Esophagus squamous epithelium (tissue), 5 donors: ENCODE results near the gene MCC. TPM values are rescaled to one million over a fixed set of nuclear protein-coding genes. Genes with fewer than 3 reads are reported as not detected.

Experiments
- DNase-seq: peaks from one replicate; lab custom pipeline; 2025; lab: John Stamatoyannopoulos, UW
- H3K27ac ChIP-seq, 4 donors: fragments of 200-600 bp; sonication (generic); one replicate each; pipeline ENCODE4 v1.5.1; 2016 to 2019; ENCODE audit warnings: mild to moderate bottlenecking in 1 of 4
- H3K27me3 ChIP-seq, 4 donors: fragments of 200-600 bp; sonication (generic); 1 replicate in 3 of 4; 2 replicates in 1 of 4; pipeline versions ENCODE4 v1.5.1 to v1.6.0; 2017 to 2021; ENCODE audit warnings: antibody characterized with exemption in 1 of 4
- H3K36me3 ChIP-seq, 3 donors: fragments of 200-600 bp; sonication (generic); one replicate each; pipeline ENCODE4 v1.5.1; 2016 to 2019
- H3K4me1 ChIP-seq, 3 donors: fragments of 200-600 bp; sonication (generic); one replicate each; pipeline ENCODE4 v1.5.1; 2017 to 2019
- H3K4me3 ChIP-seq, 4 donors: fragments of 200-600 bp; sonication (generic); 1 replicate in 3 of 4; 2 replicates in 1 of 4; pipeline ENCODE4 v1.5.1; 2016 to 2019; ENCODE audit warnings: mild to moderate bottlenecking in 2 of 4, moderate library complexity in 1 of 4
- H3K9me3 ChIP-seq, 3 donors: fragments of 200-600 bp; sonication (generic); one replicate each; pipeline ENCODE4 v1.5.1; 2016 to 2019
- POLR2A ChIP-seq, 4 donors: fragments of 450-650 bp; IDR thresholded peaks; one replicate each; pipeline ENCODE4 v1.6.1; 2017; ENCODE audit warnings: antibody characterized with exemption in 4 of 4, mild to moderate bottlenecking in 4 of 4, moderate library complexity in 3 of 4
- WGBS, 2 donors: methylation state at CpG; one replicate each; pipeline ENCODE4 v1.1.5; 2018; 5-methylcytosine and 5-hydroxymethylcytosine counted together
- intact Hi-C: fragments of 100-400 bp; cut with DNase I; formaldehyde crosslinking; loops from one replicate; pipeline ENCODE4 v1.15.0; 2022
- total RNA-seq, 4 donors: library from RNA; depleted of rRNA; stranded (reverse); fragments of >200 nt; gene quantifications; one replicate each; pipeline ENCODE4 v1.1.0, GENCODE V29; 2016
- TF ChIP-seq, protein P1 (sequence below), 6 experiments: fragments of 450-650 bp in 4 of 6; fragments of 200-600 bp in 2 of 6; sonication (generic) in 2 of 6; IDR thresholded peaks; one replicate each; pipeline ENCODE4 v1.5.1; 2016 to 2019; ENCODE audit warnings: antibody characterized with exemption in 6 of 6, mild to moderate bottlenecking in 4 of 6, moderate library complexity in 4 of 6
- donor health status: DM: yes; HTN: yes; CAD: no.

Gene MCC
- total RNA-seq, 4 donors from 2014 or later = 41.6 to 45.4 (median 43.4) TPM

- TF ChIP-seq, protein P1, sequence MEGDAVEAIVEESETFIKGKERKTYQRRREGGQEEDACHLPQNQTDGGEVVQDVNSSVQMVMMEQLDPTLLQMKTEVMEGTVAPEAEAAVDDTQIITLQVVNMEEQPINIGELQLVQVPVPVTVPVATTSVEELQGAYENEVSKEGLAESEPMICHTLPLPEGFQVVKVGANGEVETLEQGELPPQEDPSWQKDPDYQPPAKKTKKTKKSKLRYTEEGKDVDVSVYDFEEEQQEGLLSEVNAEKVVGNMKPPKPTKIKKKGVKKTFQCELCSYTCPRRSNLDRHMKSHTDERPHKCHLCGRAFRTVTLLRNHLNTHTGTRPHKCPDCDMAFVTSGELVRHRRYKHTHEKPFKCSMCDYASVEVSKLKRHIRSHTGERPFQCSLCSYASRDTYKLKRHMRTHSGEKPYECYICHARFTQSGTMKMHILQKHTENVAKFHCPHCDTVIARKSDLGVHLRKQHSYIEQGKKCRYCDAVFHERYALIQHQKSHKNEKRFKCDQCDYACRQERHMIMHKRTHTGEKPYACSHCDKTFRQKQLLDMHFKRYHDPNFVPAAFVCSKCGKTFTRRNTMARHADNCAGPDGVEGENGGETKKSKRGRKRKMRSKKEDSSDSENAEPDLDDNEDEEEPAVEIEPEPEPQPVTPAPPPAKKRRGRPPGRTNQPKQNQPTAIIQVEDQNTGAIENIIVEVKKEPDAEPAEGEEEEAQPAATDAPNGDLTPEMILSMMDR (IDR thresholded peaks at IDR 0.05) = no peak
- no peak for TF ChIP-seq POLR2A (IDR thresholded peaks at IDR 0.05)
- no peaks in the 10 kb centered on the region for H3K36me3 ChIP-seq
- 77 to 91% methylated on average over 4 of the region's 4 CpGs for WGBS, 2 donors
- no peak overlapping the region for H3K27ac ChIP-seq
- peaks cover 0 to 6% (median 0%) of the 10 kb centered on the region in 3 donors for H3K4me1 ChIP-seq
- intact Hi-C loops = no loop called here
- no peaks in the 10 kb centered on the region for H3K9me3 ChIP-seq
- DNase-seq = no peak
- no peak overlapping the region for H3K4me3 ChIP-seq
- H3K27me3 ChIP-seq = no peaks in the 10 kb centered on the region
Observed at GRCh38 chr5:113176734-113177133, 311.5 kb downstream of the MCC start.

DNA sequence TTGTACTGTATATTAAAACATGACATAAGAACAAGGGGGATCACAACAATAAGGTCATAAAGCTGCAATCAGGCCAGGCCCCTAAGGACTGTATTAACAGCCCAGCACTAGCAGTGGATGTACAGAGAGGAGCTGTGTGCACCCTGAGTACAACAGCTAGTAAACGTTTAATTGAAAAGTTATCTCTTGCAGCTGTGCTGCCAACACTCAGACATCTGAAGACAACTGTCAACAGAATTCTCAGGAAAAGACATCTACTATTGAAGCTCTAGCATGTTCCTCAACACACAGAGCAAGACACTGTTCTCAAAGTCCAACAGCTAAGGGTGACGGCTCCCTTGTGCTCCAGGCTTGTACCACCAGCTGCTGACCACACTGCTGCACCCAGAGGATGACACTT is 312.1 kb downstream of the MCC start:
- Histone ChIP-seq H3K9me3 (no peaks in the 10 kb centered on the region), H3K4me3 (no peak overlapping the region), H3K4me1 (peaks cover 0 to 6% (median 0%) of the 10 kb centered on the region in 3 donors), H3K36me3 (no peaks in the 10 kb centered on the region), H3K27ac (no peak overlapping the region), H3K27me3 (no peaks in the 10 kb centered on the region)
- intact Hi-C loops = no loop called here
- no peak for DNase-seq
- TF ChIP-seq, protein P1 (IDR thresholded peaks at IDR 0.05) = no peak
- TF ChIP-seq POLR2A (IDR thresholded peaks at IDR 0.05) = no peak
- 69 to 86% methylated on average over 1 to 2 of the region's 2 CpGs for WGBS, 2 donors

- H3K27ac ChIP-seq = no peak overlapping the region
- DNase-seq = no peak
- TF ChIP-seq, protein P1 (IDR thresholded peaks at IDR 0.05) = no peak
- no peak for TF ChIP-seq POLR2A (IDR thresholded peaks at IDR 0.05)
- peaks cover 9 to 35% (median 14%) of the 10 kb centered on the region in 3 donors for H3K4me1 ChIP-seq
- H3K4me3 ChIP-seq = no peak overlapping the region
- no peaks in the 10 kb centered on the region for H3K9me3 ChIP-seq
- intact Hi-C loops = no loop called here
- H3K36me3 ChIP-seq = no peaks in the 10 kb centered on the region
- 81 to 82% methylated on average over 5 of the region's 5 CpGs for WGBS, 2 donors
- H3K27me3 ChIP-seq = no peaks in the 10 kb centered on the region
Observed at GRCh38 chr5:113172231-113172826, 315.9 kb downstream of the MCC start.

- no peaks in the 10 kb centered on the region for H3K9me3 ChIP-seq
- H3K27ac ChIP-seq = no peak overlapping the region
- H3K27me3 ChIP-seq = no peaks in the 10 kb centered on the region
- H3K4me3 ChIP-seq = no peak overlapping the region
- WGBS, 2 donors = 83 to 100% methylated on average over 2 to 5 of the region's 5 CpGs
- DNase-seq = no peak
- no peak for TF ChIP-seq POLR2A (IDR thresholded peaks at IDR 0.05)
- TF ChIP-seq, protein P1 (IDR thresholded peaks at IDR 0.05) = no peak
- peaks cover 12 to 43% (median 22%) of the 10 kb centered on the region in 3 donors for H3K4me1 ChIP-seq
- intact Hi-C loops = no loop called here
- H3K36me3 ChIP-seq = no peaks in the 10 kb centered on the region
Observed at GRCh38 chr5:113171520-113171919, 316.7 kb downstream of the MCC start.

- peaks cover 20 to 51% (median 22%) of the 10 kb centered on the region in 3 donors for H3K4me1 ChIP-seq
- H3K27ac ChIP-seq = peak overlapping the region in 2 of 4 donors; percentile 82 to 85
- TF ChIP-seq POLR2A (IDR thresholded peaks at IDR 0.05) = no peak
- TF ChIP-seq, protein P1 (IDR thresholded peaks at IDR 0.05) = no peak
- DNase-seq = no peak
- intact Hi-C loops = no loop called here
- no peaks in the 10 kb centered on the region for H3K9me3 ChIP-seq
- WGBS, 2 donors = 58 to 76% methylated on average over 3 to 4 of the region's 4 CpGs
- H3K36me3 ChIP-seq = no peaks in the 10 kb centered on the region
- no peak overlapping the region for H3K4me3 ChIP-seq
- no peaks in the 10 kb centered on the region for H3K27me3 ChIP-seq
Observed at GRCh38 chr5:113170707-113171106, 317.5 kb downstream of the MCC start.
